Suprapubic skin (tissue), 4 donors: ENCODE results near the gene MAP3K10.

Experiments used
- CTCF ChIP-seq, 2 donors: fragments of 200-600 bp in 1 of 2; fragments of 450-650 bp in 1 of 2; sonication (generic) in 1 of 2; IDR thresholded peaks; one replicate each; pipeline ENCODE4 v1.5.1; 2016 to 2019; ENCODE audit warnings: antibody characterized with exemption in 2 of 2, mild to moderate bottlenecking in 1 of 2, moderate library complexity in 1 of 2
- POLR2A ChIP-seq, 2 donors: fragments of 450-650 bp; IDR thresholded peaks; one replicate each; pipeline ENCODE4 v1.6.1; 2017; ENCODE audit warnings: antibody characterized with exemption in 2 of 2, mild to moderate bottlenecking in 2 of 2, moderate library complexity in 2 of 2
- POLR2AphosphoS5 ChIP-seq, 3 donors: sonication (generic); formaldehyde crosslinking; IDR thresholded peaks; one replicate each; pipeline ENCODE4 v1.6.1; 2017; ENCODE audit warnings: antibody characterized with exemption in 3 of 3

- no peak for TF ChIP-seq CTCF (IDR thresholded peaks at IDR 0.05)
- no peak for TF ChIP-seq POLR2A (IDR thresholded peaks at IDR 0.05)
- TF ChIP-seq POLR2AphosphoS5 (IDR thresholded peaks at IDR 0.05) = no peak
Observed at GRCh38 chr19:40238775-40239174, 47.5 kb downstream of the MAP3K10 start.
